Activated T-helper 17 cell treated with anti-CD3 and anti-CD28 coated beads, Interleukin-2, amount 50 U/mL, for 72 hours (primary cell): ENCODE measurements around the gene TINAG. TPM values are rescaled to one million over a fixed set of nuclear protein-coding genes. Genes with fewer than 3 reads are reported as not detected.

Source experiments
- ATAC-seq: fragments of 150-1000 bp; cut with Tn5 transposase; replicated peaks from 2 replicates; pipeline ENCODE4 v1.10.0; 2021; ENCODE audit warnings: mild to moderate bottlenecking, moderate library complexity
- H3K27ac Mint-ChIP-seq: one replicate; pipeline ENCODE4 v1.8.0; 2022; ENCODE audit warnings: mixed read lengths
- H3K27me3 Mint-ChIP-seq: one replicate; pipeline ENCODE4 v1.8.0; 2022; ENCODE audit warnings: mixed read lengths
- H3K36me3 Mint-ChIP-seq: one replicate; pipeline ENCODE4 v1.8.0; 2022; ENCODE audit warnings: low read depth, mild to moderate bottlenecking, mixed read lengths
- H3K4me1 Mint-ChIP-seq: one replicate; pipeline ENCODE4 v1.8.0; 2022; ENCODE audit warnings: mixed read lengths
- H3K4me3 Mint-ChIP-seq: one replicate; pipeline ENCODE4 v1.8.0; 2022; ENCODE audit warnings: mild to moderate bottlenecking, mixed read lengths
- H3K9me3 Mint-ChIP-seq: one replicate; pipeline ENCODE4 v1.8.0; 2022; ENCODE audit warnings: mixed read lengths
- total RNA-seq, 2 donors: library from RNA; stranded (reverse); gene quantifications; one replicate each; pipeline ENCODE4 v1.2.3, GENCODE V29; 2022

TINAG gene
- total RNA-seq, 2 donors from 2014 or later = not detected

GRCh38 chr6:54427396-54427937 lies 119.2 kb downstream of the TINAG start:
- no peaks in the 10 kb centered on the region for H3K36me3 Mint-ChIP-seq
- no peaks in the 10 kb centered on the region for H3K27me3 Mint-ChIP-seq
- ATAC-seq = no peak
- no peaks in the 10 kb centered on the region for H3K4me1 Mint-ChIP-seq
- peaks cover 3% of the 10 kb centered on the region for H3K9me3 Mint-ChIP-seq
- no peak overlapping the region for H3K4me3 Mint-ChIP-seq
- no peak overlapping the region for H3K27ac Mint-ChIP-seq

GRCh38 chr6:54428431-54428830 lies 120.2 kb downstream of the TINAG start:
- Mint-ChIP-seq H3K4me1 (no peaks in the 10 kb centered on the region), H3K36me3 (no peaks in the 10 kb centered on the region), H3K4me3 (no peak overlapping the region), H3K27ac (no peak overlapping the region), H3K9me3 (no peaks in the 10 kb centered on the region), H3K27me3 (no peaks in the 10 kb centered on the region)
- no peak for ATAC-seq

GRCh38 chr6:54431466-54431865 lies 123.2 kb downstream of the TINAG start:
- H3K4me1 Mint-ChIP-seq = no peaks in the 10 kb centered on the region
- no peak for ATAC-seq
- no peaks in the 10 kb centered on the region for H3K27me3 Mint-ChIP-seq
- H3K27ac Mint-ChIP-seq = no peak overlapping the region
- no peaks in the 10 kb centered on the region for H3K36me3 Mint-ChIP-seq
- H3K4me3 Mint-ChIP-seq = no peak overlapping the region
- no peaks in the 10 kb centered on the region for H3K9me3 Mint-ChIP-seq

Other genes starting within 250 kb of the TINAG start
- not detected for gene MLIP, start 197.0 kb upstream of the TINAG start, total RNA-seq